NCI-H345 (cell line): ENCODE data around the gene AP2S1.
"Not testable (repeated sequence)": the region's sequence is repeated elsewhere in the genome, so short reads cannot be mapped to it uniquely, and the experiment has no call there.

Source experiments
- DNase-seq: peaks from one replicate; lab custom pipeline; 2025; lab: John Stamatoyannopoulos, UW

Gene AP2S1

DNA sequence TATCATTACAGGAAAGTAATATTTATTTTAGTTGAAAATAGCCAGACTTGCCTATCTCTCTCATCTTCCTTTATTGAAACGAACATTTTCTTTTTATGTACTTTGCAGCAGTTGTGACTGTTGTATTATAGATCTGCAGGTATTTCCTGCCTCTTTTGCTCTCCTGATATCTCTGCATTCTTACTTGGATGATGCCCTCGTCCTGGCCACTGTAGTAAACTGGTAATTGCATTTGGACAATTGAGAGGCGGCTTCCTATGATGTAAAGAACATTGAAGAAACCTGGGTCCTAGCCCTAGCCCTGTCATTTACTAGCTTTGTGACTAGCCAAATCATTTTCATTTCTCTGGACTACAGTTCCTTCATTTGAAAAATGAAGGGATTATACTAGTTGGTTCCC is 16.5 kb upstream of the AP2S1 start:
- DNase-seq, result no peak

- no peak for DNase-seq
Observed at GRCh38 chr19:46866407-46867136, 15.9 kb upstream of the AP2S1 start.

DNA sequence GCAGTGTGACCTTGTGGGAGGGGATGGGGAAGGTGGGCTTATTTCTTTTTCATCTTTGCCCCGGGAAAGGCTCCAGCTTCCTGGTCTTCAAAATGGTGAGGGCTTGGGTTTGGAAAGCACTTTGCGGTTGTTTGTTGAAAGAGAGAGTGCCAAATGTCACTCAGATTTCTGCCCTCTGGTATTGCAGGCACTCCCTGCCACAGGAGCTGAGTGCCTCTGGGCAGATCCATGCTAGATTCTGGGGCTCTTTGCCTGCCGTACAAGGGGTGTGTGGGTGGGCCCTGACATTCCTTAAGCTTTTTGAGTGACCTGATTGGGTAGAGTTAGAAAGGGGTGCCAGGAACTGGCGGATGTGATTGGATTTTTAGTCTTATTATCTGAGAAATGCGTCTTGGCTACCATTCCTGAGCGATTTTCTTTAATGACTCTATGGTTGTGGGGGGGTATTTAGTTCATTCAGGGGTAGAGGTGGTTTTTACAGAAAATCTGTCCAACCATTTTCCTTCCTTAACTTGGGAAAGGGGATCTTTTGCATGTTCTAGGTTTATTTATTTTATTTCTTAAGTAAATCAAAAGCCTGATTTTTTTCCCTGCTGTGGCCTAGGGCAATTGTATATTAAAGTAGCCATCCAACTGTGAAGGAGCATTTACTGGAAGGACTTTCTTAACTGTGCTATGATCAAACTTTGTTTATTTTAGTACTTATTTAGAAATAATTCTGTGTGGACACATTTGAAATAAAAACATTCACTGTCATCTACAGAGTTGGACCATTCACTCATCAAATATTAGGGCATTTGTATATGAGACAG is 13.4 kb upstream of the AP2S1 start:
- no peak for DNase-seq

- DNase-seq, result no peak
Observed at GRCh38 chr19:46862974-46863632, 12.5 kb upstream of the AP2S1 start.

GRCh38 chr19:46862503-46862834 is 11.8 kb upstream of the AP2S1 start:
- DNase-seq, result no peak

DNA sequence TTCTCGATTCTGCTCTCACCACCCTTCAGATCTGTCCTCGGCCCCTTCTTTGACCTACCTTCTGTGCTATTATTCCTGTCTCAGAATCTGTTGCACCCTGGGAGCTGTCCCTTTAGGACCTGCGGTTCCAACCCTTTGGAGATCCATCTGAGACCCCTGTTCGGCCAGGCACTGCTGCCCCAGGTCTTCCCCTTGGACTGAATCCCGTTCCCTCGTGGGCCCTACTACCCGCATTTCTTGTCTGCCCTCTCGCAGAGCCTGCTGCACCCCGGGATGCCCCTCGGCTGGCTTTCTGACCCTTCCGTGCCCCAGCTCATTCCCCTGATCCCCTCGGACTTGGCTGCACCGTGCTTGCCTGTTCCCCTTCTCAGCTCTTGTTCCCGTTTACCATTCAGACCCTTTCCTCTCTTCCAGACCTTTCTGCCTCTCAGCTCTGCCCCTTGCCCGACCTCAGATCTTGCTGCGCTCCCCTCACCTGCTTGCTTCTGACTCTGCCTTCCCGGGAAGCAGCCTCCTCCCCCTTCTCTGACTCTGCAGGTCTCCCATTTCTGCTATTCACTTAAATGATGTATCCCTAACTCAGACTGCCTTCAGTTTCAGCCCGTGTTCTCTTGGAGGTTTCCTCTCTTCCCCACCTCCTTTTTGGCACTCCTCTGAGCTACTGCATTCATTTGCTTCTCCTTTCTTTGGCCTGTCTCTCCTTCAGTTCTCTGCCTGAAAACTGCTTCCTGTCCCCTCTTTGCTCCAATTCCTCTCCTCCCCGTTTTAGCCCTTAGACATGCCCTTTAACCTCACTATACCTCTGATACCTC is 11.3 kb upstream of the AP2S1 start:
- no peak for DNase-seq

DNA sequence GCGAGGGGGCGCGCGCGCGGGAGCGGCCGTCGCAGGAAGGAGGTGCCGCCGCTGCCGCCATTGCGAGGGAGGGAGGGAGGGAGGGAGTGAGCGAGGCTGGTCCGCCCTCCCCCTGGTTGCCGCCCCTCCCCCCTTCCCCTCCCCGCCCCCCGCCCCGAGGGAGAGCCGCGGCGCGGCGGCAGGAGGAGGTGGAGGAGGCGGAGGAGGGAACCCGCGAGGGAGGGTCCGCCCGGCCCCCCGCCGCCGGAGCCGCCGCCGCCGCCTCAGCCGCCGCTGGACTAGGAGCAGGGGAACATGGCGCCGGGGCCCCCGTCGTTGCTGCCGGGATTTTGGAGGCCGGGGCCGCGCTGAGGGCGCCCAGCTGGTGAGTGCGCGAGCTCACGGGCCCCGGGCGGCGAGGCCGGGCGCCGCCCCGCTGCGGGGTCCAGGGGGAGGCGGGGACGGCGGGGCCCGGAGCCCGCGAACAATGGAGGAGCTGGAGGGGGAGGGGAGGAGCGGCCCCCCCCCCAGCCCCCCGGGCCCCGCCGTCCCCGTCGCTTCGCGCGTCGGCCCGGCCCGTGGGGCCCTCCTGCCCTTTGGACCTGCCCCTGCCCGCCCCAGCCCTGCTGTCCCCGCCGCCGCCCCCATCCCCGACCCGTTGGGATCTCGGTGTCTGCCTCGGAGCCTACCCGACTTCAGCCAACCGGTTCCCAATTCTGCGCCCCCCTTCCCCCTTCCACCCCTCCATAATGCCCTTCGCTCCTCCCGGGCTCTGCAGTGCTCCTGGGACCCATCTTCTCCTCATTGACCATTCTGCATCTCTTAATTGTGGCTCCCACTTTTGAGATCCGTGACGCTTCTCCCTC is 10.4 kb upstream of the AP2S1 start, which contains the start of gene ARHGAP35:
Gene ARHGAP35 (plus strand): TSS at position 152 of the 845 bp plus-strand sequence. CDS start 57,679 bp downstream, outside the sequence.
- peak; percentile 84 for DNase-seq

GRCh38 chr19:46860125-46860845 is 9.6 kb upstream of the AP2S1 start:
- DNase-seq, result peak; percentile 98

DNA sequence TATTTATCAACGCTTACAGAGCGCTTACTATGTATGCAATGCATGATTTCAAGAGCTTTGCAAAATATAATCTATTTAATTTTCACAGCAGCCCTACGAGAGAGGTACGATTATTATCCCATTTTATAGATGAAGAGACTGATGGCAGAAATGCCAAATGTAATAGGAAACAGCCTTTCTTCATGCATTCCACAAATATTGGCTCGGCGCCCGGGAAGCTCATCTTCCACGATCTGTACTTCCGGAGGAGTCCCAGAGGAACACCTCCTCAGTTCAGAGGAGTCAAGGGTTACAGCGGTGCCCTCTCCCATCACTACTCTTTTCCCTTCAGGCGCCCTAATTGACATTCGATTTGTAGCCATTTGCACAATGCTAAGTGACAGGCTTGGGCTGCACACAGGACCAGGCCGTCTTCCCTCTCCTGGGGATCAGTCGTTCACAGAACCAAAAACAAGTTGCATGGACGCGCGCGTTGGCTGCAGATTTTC is 9.0 kb upstream of the AP2S1 start:
- peak; percentile 86 for DNase-seq

GRCh38 chr19:46856062-46857022 is 5.7 kb upstream of the AP2S1 start:
- peak; percentile 87 for DNase-seq

DNA sequence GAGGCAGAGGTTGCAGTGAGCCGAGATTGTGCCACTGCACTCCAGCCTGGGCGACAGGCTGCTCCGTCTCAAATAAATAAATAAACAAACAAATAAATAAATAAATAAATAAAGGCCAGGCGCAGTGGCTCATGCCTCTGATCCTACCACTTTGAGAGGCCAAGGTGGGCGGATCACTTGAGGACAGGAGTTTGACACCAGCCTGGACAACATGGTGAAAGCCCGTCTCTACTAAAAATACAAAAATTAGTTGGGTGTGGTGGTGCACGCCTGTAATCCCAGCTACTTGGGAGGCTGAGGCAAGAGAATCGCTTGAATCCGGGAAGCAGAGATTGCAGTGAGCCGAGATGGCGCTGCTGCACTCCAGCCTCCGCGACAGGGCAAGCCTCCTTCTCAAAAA is 4.1 kb upstream of the AP2S1 start:
- DNase-seq, result not testable (repeated sequence)

- no peak for DNase-seq
Observed at GRCh38 chr19:46852830-46853229, 2.2 kb upstream of the AP2S1 start.

DNA sequence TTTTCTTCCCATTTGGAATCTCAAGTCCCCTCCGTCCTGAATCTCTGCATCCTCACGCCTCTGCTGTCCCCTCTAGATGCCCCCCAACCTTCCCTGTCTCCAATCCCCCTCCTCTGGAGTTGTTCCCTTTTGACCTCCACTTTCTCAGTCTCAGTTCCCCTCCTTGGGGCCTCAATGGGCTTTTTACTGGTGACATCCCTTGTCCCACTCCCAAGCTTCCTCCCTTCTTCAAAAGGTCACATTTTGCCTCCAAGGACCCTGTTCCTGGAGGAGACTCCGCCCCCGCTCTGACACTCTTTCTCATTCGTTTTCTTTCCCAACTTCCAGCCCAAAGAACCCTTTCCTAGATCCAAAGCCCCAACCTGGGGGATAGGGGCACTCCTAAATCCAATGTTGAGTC is 1.0 kb downstream of the AP2S1 start:
- DNase-seq, result no peak

GRCh38 chr19:46848389-46848788 is 2.3 kb downstream of the AP2S1 start:
- no peak for DNase-seq

- DNase-seq, result no peak
Observed at GRCh38 chr19:46847528-46847927, 3.1 kb downstream of the AP2S1 start.

DNA sequence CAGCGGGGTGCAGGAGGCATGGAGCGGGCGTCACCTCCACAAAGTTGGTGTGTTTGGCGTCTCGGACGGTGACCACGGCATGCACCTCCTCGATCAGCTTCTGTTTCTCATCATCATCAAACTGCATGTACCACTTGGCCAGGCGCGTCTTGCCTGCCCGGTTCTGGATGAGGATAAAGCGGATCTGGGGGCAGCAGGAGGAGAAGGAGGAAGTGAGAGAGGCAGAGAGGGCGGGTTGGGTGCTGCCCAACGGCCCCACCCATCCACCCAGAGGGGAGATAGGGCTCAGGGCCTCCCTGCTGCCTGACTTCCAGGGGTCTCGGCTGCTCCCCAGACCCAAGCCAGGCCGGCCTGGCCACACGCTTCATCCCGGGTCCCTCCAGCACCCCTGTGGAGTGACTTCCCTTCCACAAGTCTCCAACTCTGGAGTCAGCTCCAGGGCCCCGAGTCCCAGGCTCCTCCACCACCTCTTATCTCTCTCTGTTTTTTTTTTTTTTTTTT is 4.6 kb downstream of the AP2S1 start:
- DNase-seq, result no peak

- no peak for DNase-seq
Observed at GRCh38 chr19:46844067-46844489, 6.6 kb downstream of the AP2S1 start.

DNA sequence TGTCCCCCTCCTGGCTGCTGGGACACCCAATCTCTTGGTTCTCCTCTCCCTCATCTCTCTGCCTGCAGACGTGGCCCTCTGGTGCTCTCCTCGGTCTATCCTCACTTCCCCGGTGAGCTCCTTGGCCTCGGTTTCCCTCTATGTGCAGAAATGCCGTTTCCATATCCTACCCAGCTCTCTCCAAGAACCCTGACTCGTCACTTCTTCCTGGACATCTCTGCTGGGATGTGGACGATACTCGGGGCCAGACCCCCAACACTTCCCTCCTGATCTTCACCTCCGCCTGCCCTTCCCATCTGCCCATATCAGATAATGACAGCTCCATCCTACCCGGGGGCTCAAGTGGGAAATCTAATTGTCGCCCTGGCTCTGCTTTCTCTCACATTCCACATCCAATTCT is 7.9 kb downstream of the AP2S1 start:
- DNase-seq, result no peak
